MCF 10A (cell line): ENCODE measurements around the gene TMSB10. TPM values are rescaled to one million over a fixed set of nuclear protein-coding genes. Genes with fewer than 3 reads are reported as not detected.
"Not testable (repeated sequence)": the region's sequence is repeated elsewhere in the genome, so short reads cannot be mapped to it uniquely, and the experiment has no call there.

Experiments
- BruUV-seq: library from RNA; stranded (reverse); fragments of 400-500 nt; replicated peaks from 2 replicates; lab custom pipeline; 2021; lab: Mats Ljungman, UMichigan
- CTCF ChIA-PET: fragments of 300-600 bp; sonication (Branson Sonifier 250); formaldehyde crosslinking; extraction: SDS; loops from one replicate; lab custom pipeline; 2021; ENCODE audit warnings: antibody characterized with exemption, inconsistent platforms; lab: Yijun Ruan, JAX
- POLR2A ChIA-PET: fragments of 300-600, 350-650 bp; sonication (Branson Sonifier 250); formaldehyde crosslinking; extraction: SDS; loops from one replicate; lab custom pipeline; 2020; ENCODE audit warnings: antibody characterized with exemption, inconsistent platforms; lab: Yijun Ruan, JAX
- DNase-seq: peaks from one replicate; pipeline ENCODE4 v3.0.0-alpha.2; 2018; ENCODE audit not compliant: unreplicated experiment
- H3K27ac Mint-ChIP-seq: one replicate; pipeline ENCODE4 v1.8.0; 2022; ENCODE audit warnings: mild to moderate bottlenecking, low read depth, mixed read lengths; ENCODE audit not compliant: unreplicated experiment
- H3K27me3 Mint-ChIP-seq: one replicate; pipeline ENCODE4 v1.8.0; 2022; ENCODE audit warnings: mixed read lengths; ENCODE audit not compliant: insufficient read depth, unreplicated experiment
- H3K36me3 Mint-ChIP-seq: one replicate; pipeline ENCODE4 v1.8.0; 2022; ENCODE audit warnings: mild to moderate bottlenecking, moderate library complexity, mixed read lengths; ENCODE audit not compliant: insufficient read depth, unreplicated experiment
- H3K4me1 Mint-ChIP-seq: one replicate; pipeline ENCODE4 v1.8.0; 2022; ENCODE audit warnings: mixed read lengths; ENCODE audit not compliant: insufficient read depth, unreplicated experiment
- H3K4me3 Mint-ChIP-seq: one replicate; pipeline ENCODE4 v1.8.0; 2022; ENCODE audit warnings: mild to moderate bottlenecking, moderate library complexity, mixed read lengths; ENCODE audit not compliant: unreplicated experiment
- H3K9me3 Mint-ChIP-seq: one replicate; pipeline ENCODE4 v1.8.0; 2022; ENCODE audit warnings: mixed read lengths; ENCODE audit not compliant: unreplicated experiment
- CTCF ChIP-seq: fragments of 200-600 bp; IDR thresholded peaks from one replicate; pipeline ENCODE4 v1.8.0; 2022; ENCODE audit warnings: antibody characterized with exemption, mild to moderate bottlenecking; ENCODE audit not compliant: unreplicated experiment
- intact Hi-C: fragments of 100-400 bp; cut with micrococcal nuclease; formaldehyde crosslinking; loops from 2 replicates; pipeline ENCODE4 v1.14.1; 2022
- total RNA-seq: library from RNA; stranded (reverse); gene quantifications from 2 replicates; pipeline ENCODE4 v1.2.3, GENCODE V29; 2022

The TMSB10 gene
- total RNA-seq, 1 experiment from 2014 or later, result 3,349 TPM

- BruUV-seq, result no TSS peak
- no peaks in the 10 kb centered on the region for H3K9me3 Mint-ChIP-seq
- POLR2A ChIA-PET, result no interaction called here
- TF ChIP-seq CTCF, result no peak
- H3K4me1 Mint-ChIP-seq, result peaks cover 20% of the 10 kb centered on the region
- DNase-seq, result no peak
- CTCF ChIA-PET, result interaction anchor here (0.8 to 1.8 kb wide), 2 partner anchors 10 to 241 kb away, joined by 3 to 4 read pairs; no protein-coding TSS in a partner anchor
- intact Hi-C loops, result no loop called here
- H3K27me3 Mint-ChIP-seq, result no peaks in the 10 kb centered on the region
- H3K27ac Mint-ChIP-seq, result no peak overlapping the region
- H3K4me3 Mint-ChIP-seq, result no peak overlapping the region
- peaks cover 15% of the 10 kb centered on the region for H3K36me3 Mint-ChIP-seq
These were observed 30.3 kb upstream of the TMSB10 start for GRCh38 chr2:84875213-84875560.

- BruUV-seq, H3K27ac Mint-ChIP-seq, H3K9me3 Mint-ChIP-seq, intact Hi-C loops, DNase-seq, H3K4me3 Mint-ChIP-seq, H3K27me3 Mint-ChIP-seq, POLR2A ChIA-PET: not testable (repeated sequence)
- Mint-ChIP-seq H3K4me1 (peaks cover 20% of the 10 kb centered on the region), H3K36me3 (peaks cover 15% of the 10 kb centered on the region)
- CTCF ChIA-PET, result interaction anchor here (0.6 to 1.8 kb wide), 3 partner anchors 11 to 218 kb away, joined by 3 to 5 read pairs (median 4); no protein-coding TSS in a partner anchor
These were observed 29.8 kb upstream of the TMSB10 start for GRCh38 chr2:84875619-84876018.

DNA sequence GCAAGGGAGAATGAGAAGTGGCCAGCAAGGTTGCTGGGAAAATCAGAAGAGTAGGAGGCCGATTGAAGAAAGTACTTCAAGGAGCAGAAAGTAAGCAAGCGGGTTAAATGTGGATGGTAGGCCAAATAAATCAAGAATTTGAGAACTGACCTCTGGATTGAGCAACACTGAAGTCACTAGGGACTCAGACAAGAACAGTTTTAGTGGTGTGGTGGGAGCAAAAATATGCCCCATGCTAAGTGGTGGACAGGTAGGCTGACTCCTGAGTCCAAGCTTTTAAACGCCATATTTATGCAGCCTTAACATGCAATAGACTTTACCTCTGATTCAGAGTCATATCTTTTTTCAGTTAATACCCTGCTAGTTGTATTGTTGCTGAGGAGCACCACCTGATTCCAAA lies 29.1 kb upstream of the TMSB10 start:
- ChIA-PET CTCF (interaction anchor here (0.6 to 1.8 kb wide), 6 partner anchors 11 to 409 kb away, joined by 3 to 5 read pairs (median 4); no protein-coding TSS in a partner anchor), POLR2A (interaction anchor here (0.9 kb wide), 1 partner anchor 11 kb away, joined by 5 read pairs; no protein-coding TSS in a partner anchor)
- Mint-ChIP-seq H3K27me3 (no peaks in the 10 kb centered on the region), H3K4me1 (peaks cover 23% of the 10 kb centered on the region), H3K27ac (no peak overlapping the region), H3K9me3 (no peaks in the 10 kb centered on the region), H3K36me3 (peaks cover 15% of the 10 kb centered on the region), H3K4me3 (no peak overlapping the region)
- no peak for TF ChIP-seq CTCF
- BruUV-seq, result no TSS peak
- DNase-seq, result no peak
- intact Hi-C loops, result no loop called here

- POLR2A ChIA-PET, result no interaction called here
- BruUV-seq, result no TSS peak
These were observed 27.0 kb upstream of the TMSB10 start for GRCh38 chr2:84878459-84878858.

More at GRCh38 chr2:84878459-84878858, 27.0 kb upstream of the TMSB10 start:
- no peaks in the 10 kb centered on the region for H3K9me3 Mint-ChIP-seq
- H3K4me3 Mint-ChIP-seq, result no peak overlapping the region
- no peak overlapping the region for H3K27ac Mint-ChIP-seq
- intact Hi-C loops, result no loop called here
- TF ChIP-seq CTCF, result no peak
- CTCF ChIA-PET, result no interaction called here
- peaks cover 32% of the 10 kb centered on the region for H3K4me1 Mint-ChIP-seq
- no peaks in the 10 kb centered on the region for H3K27me3 Mint-ChIP-seq
- no peak for DNase-seq
- H3K36me3 Mint-ChIP-seq, result peaks cover 6% of the 10 kb centered on the region
